GM19193 (cell line): ENCODE results near the gene CACNA1C.

Experiments used
- POLR2A ChIP-seq: IDR thresholded peaks from 4 replicates; pipeline ENCODE4 v1.6.1; 2011; ENCODE audit not compliant: insufficient read depth, insufficient read length; ENCODE audit errors: extremely low read depth

Gene CACNA1C

GRCh38 chr12:2337031-2338010 is 284.5 kb downstream of the CACNA1C start:
- TF ChIP-seq POLR2A, result no peak

DNA sequence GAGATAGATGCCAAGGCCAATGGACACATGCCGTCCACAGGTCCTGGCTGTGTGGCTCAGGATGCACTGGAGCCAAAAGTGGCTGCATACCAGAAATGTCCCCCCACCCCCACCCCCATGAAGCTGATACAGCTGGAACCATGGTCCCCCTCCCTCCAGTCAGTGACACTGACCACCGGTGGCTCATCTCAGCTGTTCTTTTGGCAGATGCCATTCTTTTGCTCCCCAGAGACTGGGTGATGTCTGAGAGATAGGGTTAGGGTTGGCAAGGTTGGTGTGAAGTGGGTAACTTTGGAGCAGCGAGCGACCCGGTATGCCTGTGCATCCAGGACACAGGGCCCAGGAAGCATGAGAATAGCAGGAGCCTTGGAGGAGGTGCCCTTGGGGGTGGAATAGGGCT is 285.6 kb downstream of the CACNA1C start:
- TF ChIP-seq POLR2A, result no peak

DNA sequence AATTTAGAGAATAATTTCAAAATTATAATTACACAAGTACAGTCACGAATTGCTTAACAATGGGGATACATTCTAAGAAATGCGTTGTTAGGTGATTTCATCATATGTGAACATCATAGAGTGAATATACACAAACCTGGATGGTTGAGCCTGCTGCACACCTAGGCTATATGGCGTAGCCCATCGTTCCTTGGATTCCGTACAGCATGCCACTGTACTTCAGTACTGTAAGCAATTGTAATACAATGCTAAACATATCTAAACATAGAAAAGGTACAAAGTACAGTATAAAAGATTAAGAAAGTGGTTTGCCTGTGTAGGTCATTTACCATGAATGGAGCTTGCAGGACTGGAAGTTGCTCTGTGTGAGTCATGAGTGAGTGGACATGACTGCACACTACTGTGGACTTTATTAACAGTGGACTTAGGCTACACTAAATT is 286.2 kb downstream of the CACNA1C start:
- no peak for TF ChIP-seq POLR2A

DNA sequence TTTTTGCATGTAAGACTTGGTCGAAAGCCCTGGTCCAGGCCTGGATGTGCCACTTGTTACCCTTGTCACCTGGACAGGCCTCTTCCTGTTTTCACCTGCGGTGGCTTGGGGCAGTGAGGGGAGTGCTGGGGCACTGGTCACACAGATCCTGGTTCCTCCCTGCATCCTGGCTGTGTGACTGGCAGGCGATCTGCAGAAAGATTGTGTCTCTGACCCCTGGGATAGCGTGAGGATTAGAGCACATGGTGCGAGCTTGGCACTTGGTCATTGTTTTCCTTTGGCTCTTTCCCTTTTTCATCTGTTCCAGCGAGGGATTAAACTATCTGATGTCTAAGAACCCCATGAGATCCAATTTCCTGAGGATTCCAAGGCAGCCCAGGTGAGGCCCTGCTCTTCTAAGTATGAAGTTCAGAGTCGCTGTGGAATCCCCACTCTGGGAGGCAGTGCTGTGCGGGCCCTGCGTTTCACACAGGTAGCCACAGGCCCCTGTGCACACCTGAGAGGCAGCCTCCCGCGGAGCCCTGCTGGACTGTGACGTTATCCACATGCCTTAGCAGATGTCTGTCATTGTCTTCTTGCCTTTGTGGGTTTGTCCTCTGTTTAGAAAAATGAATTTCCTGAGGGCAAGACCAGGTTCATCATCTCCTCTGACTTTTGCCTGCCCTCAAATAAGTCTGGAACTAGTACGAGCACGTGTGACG is 288.4 kb downstream of the CACNA1C start:
- no peak for TF ChIP-seq POLR2A

DNA sequence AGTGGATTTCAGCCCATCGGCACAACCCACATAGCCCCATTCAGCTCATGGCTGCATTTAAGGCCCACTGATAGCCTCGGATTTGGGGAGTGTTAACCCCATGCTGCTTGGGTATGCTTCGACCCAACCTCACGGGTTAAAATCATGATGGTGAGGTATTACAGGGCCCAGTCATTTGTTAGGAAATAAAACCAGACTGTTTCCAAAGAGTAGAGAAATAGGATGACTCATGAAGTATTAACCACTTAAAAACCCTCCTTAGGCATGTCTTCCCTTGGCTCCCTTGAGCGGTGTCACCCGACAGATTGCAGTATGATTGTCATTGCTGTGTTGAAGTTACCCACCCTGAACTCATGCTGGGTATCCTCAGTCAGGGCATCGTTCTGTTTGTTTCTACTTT is 289.1 kb downstream of the CACNA1C start:
- no peak for TF ChIP-seq POLR2A

DNA sequence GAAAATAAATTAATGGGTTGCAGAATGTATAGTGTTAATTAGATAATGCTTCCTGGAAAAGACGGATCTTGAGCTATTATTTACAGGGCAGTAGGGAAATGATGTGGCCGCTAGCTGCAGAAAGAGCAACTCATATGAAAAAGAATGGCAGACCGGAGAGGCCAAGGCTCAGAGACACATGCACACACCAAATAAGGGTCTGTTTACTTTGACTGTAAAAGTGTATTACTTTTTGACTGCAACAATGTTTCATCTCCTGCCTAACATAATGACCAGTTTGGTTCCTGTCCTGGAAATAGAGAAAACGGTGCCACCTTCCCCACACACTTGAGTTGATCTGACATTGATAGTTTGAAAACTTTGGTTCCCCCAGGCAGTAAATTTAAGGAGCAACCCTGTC is 290.9 kb downstream of the CACNA1C start:
- TF ChIP-seq POLR2A, result no peak

- no peak for TF ChIP-seq POLR2A
Measured at GRCh38 chr12:2344476-2344875, 291.7 kb downstream of the CACNA1C start.

- no peak for TF ChIP-seq POLR2A
Measured at GRCh38 chr12:2344885-2345284, 292.1 kb downstream of the CACNA1C start.

DNA sequence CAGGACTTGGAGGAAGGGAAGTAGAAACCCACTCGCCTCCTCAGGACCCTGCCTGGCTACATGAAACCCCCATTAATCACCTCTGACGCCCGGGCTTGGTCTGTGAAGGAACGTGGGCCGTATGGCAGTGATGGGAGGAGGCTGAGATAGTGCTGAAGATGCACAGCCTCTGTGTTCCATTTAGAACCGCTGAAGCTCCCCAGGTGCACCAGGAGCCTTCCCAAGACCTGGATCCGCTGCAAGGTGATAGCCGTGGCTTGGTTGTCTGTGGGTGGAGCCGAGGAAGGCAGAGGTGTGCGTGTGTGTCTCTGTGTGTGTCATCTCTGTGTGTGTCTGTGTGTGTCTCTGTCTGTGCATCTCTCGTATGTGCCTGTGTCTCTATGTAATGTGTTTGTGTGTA is 293.1 kb downstream of the CACNA1C start:
- TF ChIP-seq POLR2A, result no peak

DNA sequence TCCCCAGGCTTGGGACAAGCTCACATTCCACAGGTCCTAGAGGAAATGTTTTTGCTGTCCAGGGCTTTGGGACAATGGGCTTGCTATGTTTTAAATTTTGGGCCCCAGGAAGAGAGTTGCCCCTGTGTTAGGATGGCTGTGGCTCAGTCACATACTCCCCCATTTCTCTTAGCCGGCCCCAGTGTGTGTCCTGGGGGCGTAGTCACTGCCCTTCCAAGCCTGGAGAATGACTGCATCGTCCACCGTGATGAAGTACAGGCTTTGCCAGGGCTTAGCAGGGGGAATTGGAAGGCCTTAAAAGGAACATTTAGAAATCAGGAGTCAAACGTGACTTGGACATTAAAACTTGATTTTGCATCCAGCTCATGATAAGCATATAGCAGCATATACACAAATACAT is 293.6 kb downstream of the CACNA1C start:
- no peak for TF ChIP-seq POLR2A

- TF ChIP-seq POLR2A, result no peak
Measured at GRCh38 chr12:2347137-2347843, 294.5 kb downstream of the CACNA1C start.

DNA sequence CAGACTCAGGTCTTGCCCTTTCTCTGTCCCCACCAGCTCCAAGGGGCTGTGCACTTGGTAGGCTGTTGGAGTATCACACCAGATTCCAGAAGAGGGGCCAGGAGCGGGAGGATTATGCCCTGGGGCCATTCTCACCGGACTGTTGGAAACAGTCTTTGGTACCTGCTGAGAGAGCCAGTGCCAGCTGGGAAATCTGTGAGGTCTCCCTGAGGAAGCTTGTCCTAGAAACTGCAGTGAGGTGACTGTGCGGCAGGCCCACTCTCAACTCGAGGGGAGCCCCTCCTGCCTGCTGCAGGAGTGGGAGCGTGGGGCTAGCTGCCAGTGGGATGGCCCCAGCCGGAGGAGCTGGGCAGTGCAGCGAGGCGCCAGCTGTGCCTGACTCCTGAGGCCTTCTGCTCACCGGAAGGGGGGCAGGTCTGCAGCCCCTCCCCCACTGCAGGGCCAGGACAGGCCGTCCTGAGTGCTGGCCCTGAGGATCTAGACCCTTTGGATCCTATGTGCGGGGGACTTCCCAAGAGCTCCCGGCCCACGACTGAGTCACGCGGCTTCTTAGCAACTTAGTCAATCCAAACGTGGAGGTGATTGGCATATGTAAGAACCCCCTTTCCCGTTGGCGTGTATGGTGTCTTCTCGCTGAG is 295.2 kb downstream of the CACNA1C start:
- no peak for TF ChIP-seq POLR2A

GRCh38 chr12:2348482-2348852 is 295.7 kb downstream of the CACNA1C start:
- TF ChIP-seq POLR2A, result no peak

DNA sequence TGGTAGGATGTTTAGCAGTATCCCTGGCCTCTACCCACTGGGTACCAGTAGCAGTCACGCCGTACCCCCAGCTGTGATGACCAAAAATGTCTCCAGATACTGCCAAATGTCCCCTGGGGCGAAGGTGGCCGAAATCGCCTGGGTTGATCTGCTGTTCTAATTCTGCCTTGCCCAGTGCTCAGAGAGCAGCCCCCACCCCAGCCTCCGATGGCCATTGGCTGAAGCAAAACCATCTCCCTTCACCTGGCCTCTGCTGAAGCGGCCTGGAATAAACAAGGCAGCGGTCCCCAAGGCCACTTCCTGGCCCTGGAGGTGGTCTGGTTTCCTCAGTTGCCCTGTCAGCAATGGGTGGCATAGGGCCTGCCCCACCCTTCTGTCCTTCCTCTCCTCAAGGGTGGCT is 298.4 kb downstream of the CACNA1C start:
- TF ChIP-seq POLR2A, result no peak

DNA sequence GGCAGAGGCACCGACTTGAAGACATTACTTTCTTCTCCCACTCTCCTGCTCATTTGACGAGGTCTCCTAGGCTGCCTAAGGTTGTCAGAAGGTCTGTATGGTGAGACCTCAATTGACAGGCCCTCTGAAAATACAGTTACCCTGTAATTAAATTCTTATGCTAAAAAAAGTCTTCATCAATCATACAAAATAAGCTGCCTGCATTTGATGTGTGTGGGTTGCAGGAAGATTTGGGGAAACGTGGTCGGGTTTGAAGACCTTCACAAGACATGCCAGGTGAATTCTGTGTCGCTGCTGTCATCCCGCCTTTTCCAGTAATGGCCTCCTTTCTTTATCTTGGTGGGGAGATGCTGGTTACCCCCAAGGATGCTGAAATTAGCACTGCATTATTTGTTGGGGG is 299.4 kb downstream of the CACNA1C start:
- TF ChIP-seq POLR2A, result no peak
